ENCODE results near the gene CHD5. TPM values are rescaled to one million over a fixed set of nuclear protein-coding genes. Genes with fewer than 3 reads are reported as not detected.

The CHD5 gene
- total RNA-seq, 4 donors from 2014 or later = 0.05 TPM; not detected in 3

GRCh38 chr1:6116137-6116536, 64.0 kb downstream of the CHD5 start:
- Histone ChIP-seq H3K27ac (no peak overlapping the region), H3K9me3 (no peaks in the 10 kb centered on the region), H3K27me3 (peaks cover 0 to 4% (median 0%) of the 10 kb centered on the region in 3 donors), H3K4me1 (no peaks in the 10 kb centered on the region), H3K36me3 (no peaks in the 10 kb centered on the region), H3K4me3 (no peak overlapping the region)
- no peak for DNase-seq
- TF ChIP-seq POLR2A (IDR thresholded peaks at IDR 0.05) = no peak
- TF ChIP-seq CTCF (IDR thresholded peaks at IDR 0.05 in 4 of 5, conservative IDR thresholded peaks at IDR 0.05 in 1 of 5) = no peak
- in situ Hi-C loops (cut with MboI; ENCODE audit: low sequenced_read_pairs in 4 of 4) = no loop called here
- ATAC-seq = no peak
- intact Hi-C loops (cut with DNase I; ENCODE audit: low total_unique reads) = no loop called here

GRCh38 chr1:6113745-6114144, 66.4 kb downstream of the CHD5 start:
- Histone ChIP-seq H3K9me3 (no peaks in the 10 kb centered on the region), H3K27ac (no peak overlapping the region), H3K4me3 (no peak overlapping the region), H3K36me3 (no peaks in the 10 kb centered on the region), H3K27me3 (peaks cover 5 to 21% (median 8%) of the 10 kb centered on the region in 3 donors), H3K4me1 (no peaks in the 10 kb centered on the region)
- DNase-seq = no peak
- TF ChIP-seq POLR2A (IDR thresholded peaks at IDR 0.05) = no peak
- no peak for TF ChIP-seq CTCF (IDR thresholded peaks at IDR 0.05 in 4 of 5, conservative IDR thresholded peaks at IDR 0.05 in 1 of 5)
- no peak for ATAC-seq
- in situ Hi-C loops (cut with MboI; ENCODE audit: low sequenced_read_pairs in 4 of 4) (no loop called here), intact Hi-C loops (cut with DNase I; ENCODE audit: low total_unique reads) (no loop called here)

- Histone ChIP-seq H3K4me3 (no peak overlapping the region), H3K4me1 (no peaks in the 10 kb centered on the region), H3K27me3 (peaks cover 5 to 22% (median 8%) of the 10 kb centered on the region in 3 donors), H3K36me3 (no peaks in the 10 kb centered on the region), H3K9me3 (no peaks in the 10 kb centered on the region), H3K27ac (no peak overlapping the region)
- intact Hi-C loops (cut with DNase I; ENCODE audit: low total_unique reads) = no loop called here
- no peak for DNase-seq
- in situ Hi-C loops (cut with MboI; ENCODE audit: low sequenced_read_pairs in 4 of 4) = no loop called here
- no peak for ATAC-seq
- TF ChIP-seq POLR2A (IDR thresholded peaks at IDR 0.05) = no peak
- TF ChIP-seq CTCF (IDR thresholded peaks at IDR 0.05 in 4 of 5, conservative IDR thresholded peaks at IDR 0.05 in 1 of 5) = no peak
Measured at GRCh38 chr1:6113116-6113515, 67.0 kb downstream of the CHD5 start.

GRCh38 chr1:6112690-6113005, 67.5 kb downstream of the CHD5 start:
- Histone ChIP-seq H3K27me3 (peaks cover 5 to 22% (median 8%) of the 10 kb centered on the region in 3 donors), H3K36me3 (no peaks in the 10 kb centered on the region), H3K9me3 (no peaks in the 10 kb centered on the region), H3K27ac (no peak overlapping the region), H3K4me1 (no peaks in the 10 kb centered on the region), H3K4me3 (no peak overlapping the region)
- DNase-seq (no peak), ATAC-seq (no peak)
- TF ChIP-seq POLR2A (IDR thresholded peaks at IDR 0.05) (no peak), CTCF (IDR thresholded peaks at IDR 0.05 in 4 of 5, conservative IDR thresholded peaks at IDR 0.05 in 1 of 5) (no peak)
- intact Hi-C loops (cut with DNase I; ENCODE audit: low total_unique reads) (no loop called here), in situ Hi-C loops (cut with MboI; ENCODE audit: low sequenced_read_pairs in 4 of 4) (no loop called here)

GRCh38 chr1:6111991-6112689, 68.0 kb downstream of the CHD5 start:
- DNase-seq = no peak
- ATAC-seq = no peak
- Histone ChIP-seq H3K4me3 (no peak overlapping the region), H3K36me3 (no peaks in the 10 kb centered on the region), H3K4me1 (no peaks in the 10 kb centered on the region), H3K27me3 (peaks cover 5 to 22% (median 8%) of the 10 kb centered on the region in 3 donors), H3K27ac (no peak overlapping the region), H3K9me3 (no peaks in the 10 kb centered on the region)
- in situ Hi-C loops (cut with MboI; ENCODE audit: low sequenced_read_pairs in 4 of 4) = no loop called here
- intact Hi-C loops (cut with DNase I; ENCODE audit: low total_unique reads) = no loop called here
- TF ChIP-seq POLR2A (IDR thresholded peaks at IDR 0.05) (no peak), CTCF (IDR thresholded peaks at IDR 0.05 in 4 of 5, conservative IDR thresholded peaks at IDR 0.05 in 1 of 5) (no peak)

Measured in gastrocnemius medialis (tissue), 4 donors.